Right renal cortex interstitium (tissue), 3 donors: ENCODE measurements around the gene SEL1L. TPM values are rescaled to one million over a fixed set of nuclear protein-coding genes. Genes with fewer than 3 reads are reported as not detected.
"Not testable (repeated sequence)": the region's sequence is repeated elsewhere in the genome, so short reads cannot be mapped to it uniquely, and the experiment has no call there.

ENCODE experiments used
- DNase-seq, 3 donors: peaks; one replicate each; pipeline ENCODE4 v3.0.0-alpha.2; 2013; ENCODE audit warnings: low read depth in 3 of 3, low spot score in 2 of 3
- polyA plus RNA-seq, 3 donors: library from polyadenylated mRNA; unstranded; fragments of 120-200 nt; gene quantifications; one replicate each; pipeline ENCODE4 v1.2.1, GENCODE V29; 2013; ENCODE audit not compliant: insufficient read length in 3 of 3

SEL1L gene
- polyA plus RNA-seq, 3 donors, result 78.0 to 87.4 (median 85.8) TPM

- DNase-seq, result no peak
Observed at GRCh38 chr14:81450100-81450531, 83.5 kb downstream of the SEL1L start.

GRCh38 chr14:81449576-81449975 is 84.1 kb downstream of the SEL1L start:
- no peak for DNase-seq

GRCh38 chr14:81449114-81449513 is 84.5 kb downstream of the SEL1L start:
- no peak for DNase-seq

- DNase-seq, result no peak
Observed at GRCh38 chr14:81447021-81447764, 86.5 kb downstream of the SEL1L start.

- DNase-seq, result no peak
Observed at GRCh38 chr14:81446279-81447007, 87.2 kb downstream of the SEL1L start.

- no peak for DNase-seq
Observed at GRCh38 chr14:81441626-81442134, 92.0 kb downstream of the SEL1L start.

- no peak for DNase-seq
Observed at GRCh38 chr14:81440041-81440440, 93.6 kb downstream of the SEL1L start.

GRCh38 chr14:81437244-81437643 is 96.4 kb downstream of the SEL1L start:
- DNase-seq, result no peak

GRCh38 chr14:81436296-81437138 is 97.1 kb downstream of the SEL1L start:
- peak in 2 of 3 donors; percentile 58 to 77 for DNase-seq

GRCh38 chr14:81435391-81436295 is 98.0 kb downstream of the SEL1L start:
- peak in 1 of 3 donors; percentile 54 for DNase-seq

GRCh38 chr14:81435048-81435390 is 98.6 kb downstream of the SEL1L start:
- DNase-seq, result no peak

- no peak for DNase-seq
Observed at GRCh38 chr14:81434230-81434629, 99.4 kb downstream of the SEL1L start.

GRCh38 chr14:81433378-81433777 is 100.3 kb downstream of the SEL1L start:
- no peak for DNase-seq

GRCh38 chr14:81432219-81432661 is 101.4 kb downstream of the SEL1L start:
- no peak for DNase-seq

GRCh38 chr14:81430235-81430634 is 103.4 kb downstream of the SEL1L start:
- no peak for DNase-seq

- DNase-seq, result not testable (repeated sequence)
Observed at GRCh38 chr14:81429749-81430148, 103.9 kb downstream of the SEL1L start.

GRCh38 chr14:81429028-81429427 is 104.6 kb downstream of the SEL1L start:
- no peak for DNase-seq

- DNase-seq, result no peak
Observed at GRCh38 chr14:81427348-81428058, 106.2 kb downstream of the SEL1L start.

- no peak for DNase-seq
Observed at GRCh38 chr14:81423504-81423903, 110.1 kb downstream of the SEL1L start.
